ENCODE measurements around the gene SEMG1.

DNA sequence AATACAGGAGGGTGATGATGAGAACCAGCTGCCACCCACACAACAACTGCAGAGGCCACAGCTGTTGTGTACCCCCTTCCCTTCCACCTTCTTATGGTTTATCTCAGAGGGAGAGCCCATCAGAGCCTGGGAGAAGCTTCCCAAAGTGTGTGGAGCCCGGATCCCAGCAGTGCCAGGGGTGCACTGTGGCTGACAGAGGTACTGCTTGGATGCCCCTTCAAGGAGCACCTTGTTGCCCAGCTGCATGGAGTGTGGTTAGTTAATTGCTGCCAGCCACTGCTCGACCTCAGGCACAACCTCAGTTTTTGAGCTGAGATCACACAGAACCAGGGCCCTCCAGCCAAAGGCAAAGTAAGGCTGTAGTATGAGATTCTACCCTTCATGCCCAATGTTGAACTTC is 19.1 kb upstream of the SEMG1 start:
- TF ChIP-seq, protein P1, sequence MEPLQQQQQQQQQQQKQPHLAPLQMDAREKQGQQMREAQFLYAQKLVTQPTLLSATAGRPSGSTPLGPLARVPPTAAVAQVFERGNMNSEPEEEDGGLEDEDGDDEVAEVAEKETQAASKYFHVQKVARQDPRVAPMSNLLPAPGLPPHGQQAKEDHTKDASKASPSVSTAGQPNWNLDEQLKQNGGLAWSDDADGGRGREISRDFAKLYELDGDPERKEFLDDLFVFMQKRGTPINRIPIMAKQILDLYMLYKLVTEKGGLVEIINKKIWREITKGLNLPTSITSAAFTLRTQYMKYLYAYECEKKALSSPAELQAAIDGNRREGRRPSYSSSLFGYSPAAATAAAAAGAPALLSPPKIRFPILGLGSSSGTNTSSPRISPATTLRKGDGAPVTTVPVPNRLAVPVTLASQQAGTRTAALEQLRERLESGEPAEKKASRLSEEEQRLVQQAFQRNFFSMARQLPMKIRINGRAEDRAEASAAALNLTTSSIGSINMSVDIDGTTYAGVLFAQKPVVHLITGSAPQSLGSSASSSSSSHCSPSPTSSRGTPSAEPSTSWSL (CRISPR knock-in tag; IDR thresholded peaks at IDR 0.05; ENCODE audit: borderline replicate concordance) = no peak
- no peak for TF ChIP-seq TAL1 (IDR thresholded peaks at IDR 0.05)
- no peak for TF ChIP-seq CBX8 (IDR thresholded peaks at IDR 0.05; ENCODE audit: borderline replicate concordance, extremely low read depth, low read depth, low read length, poor library complexity, severe bottlenecking)
- TF ChIP-seq, protein P2, sequence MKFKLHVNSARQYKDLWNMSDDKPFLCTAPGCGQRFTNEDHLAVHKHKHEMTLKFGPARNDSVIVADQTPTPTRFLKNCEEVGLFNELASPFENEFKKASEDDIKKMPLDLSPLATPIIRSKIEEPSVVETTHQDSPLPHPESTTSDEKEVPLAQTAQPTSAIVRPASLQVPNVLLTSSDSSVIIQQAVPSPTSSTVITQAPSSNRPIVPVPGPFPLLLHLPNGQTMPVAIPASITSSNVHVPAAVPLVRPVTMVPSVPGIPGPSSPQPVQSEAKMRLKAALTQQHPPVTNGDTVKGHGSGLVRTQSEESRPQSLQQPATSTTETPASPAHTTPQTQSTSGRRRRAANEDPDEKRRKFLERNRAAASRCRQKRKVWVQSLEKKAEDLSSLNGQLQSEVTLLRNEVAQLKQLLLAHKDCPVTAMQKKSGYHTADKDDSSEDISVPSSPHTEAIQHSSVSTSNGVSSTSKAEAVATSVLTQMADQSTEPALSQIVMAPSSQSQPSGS (CRISPR knock-in tag; IDR thresholded peaks at IDR 0.05) = no peak
- no peak for TF ChIP-seq PRPF4 (IDR thresholded peaks at IDR 0.05; ENCODE audit: insufficient read depth, low read depth, low read length, poor library complexity, severe bottlenecking)
- no peak for TF ChIP-seq BRF1 (IDR thresholded peaks at IDR 0.05; ENCODE audit: borderline replicate concordance, extremely low read depth, insufficient read length)
- TF ChIP-seq RFX5 (IDR thresholded peaks at IDR 0.05; ENCODE audit: low read depth, low read length) = no peak
- TF ChIP-seq POLR2A (conservative IDR thresholded peaks at IDR 0.05) = no peak
- TF ChIP-seq RBM14 (IDR thresholded peaks at IDR 0.05; ENCODE audit: borderline replicate concordance, insufficient read depth, low read depth, low read length) = no peak
- TF ChIP-seq, protein P3, sequence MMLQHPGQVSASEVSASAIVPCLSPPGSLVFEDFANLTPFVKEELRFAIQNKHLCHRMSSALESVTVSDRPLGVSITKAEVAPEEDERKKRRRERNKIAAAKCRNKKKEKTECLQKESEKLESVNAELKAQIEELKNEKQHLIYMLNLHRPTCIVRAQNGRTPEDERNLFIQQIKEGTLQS (IDR thresholded peaks at IDR 0.05) = no peak
- TF ChIP-seq, protein P3 (CRISPR knock-in tag; conservative IDR thresholded peaks at IDR 0.05) = no peak
- TF ChIP-seq ZNF830 (CRISPR knock-in tag; IDR thresholded peaks at IDR 0.05) = no peak
- TF ChIP-seq NCOA1 (IDR thresholded peaks at IDR 0.05; ENCODE audit: low read depth) = no peak
- TF ChIP-seq, protein P4, sequence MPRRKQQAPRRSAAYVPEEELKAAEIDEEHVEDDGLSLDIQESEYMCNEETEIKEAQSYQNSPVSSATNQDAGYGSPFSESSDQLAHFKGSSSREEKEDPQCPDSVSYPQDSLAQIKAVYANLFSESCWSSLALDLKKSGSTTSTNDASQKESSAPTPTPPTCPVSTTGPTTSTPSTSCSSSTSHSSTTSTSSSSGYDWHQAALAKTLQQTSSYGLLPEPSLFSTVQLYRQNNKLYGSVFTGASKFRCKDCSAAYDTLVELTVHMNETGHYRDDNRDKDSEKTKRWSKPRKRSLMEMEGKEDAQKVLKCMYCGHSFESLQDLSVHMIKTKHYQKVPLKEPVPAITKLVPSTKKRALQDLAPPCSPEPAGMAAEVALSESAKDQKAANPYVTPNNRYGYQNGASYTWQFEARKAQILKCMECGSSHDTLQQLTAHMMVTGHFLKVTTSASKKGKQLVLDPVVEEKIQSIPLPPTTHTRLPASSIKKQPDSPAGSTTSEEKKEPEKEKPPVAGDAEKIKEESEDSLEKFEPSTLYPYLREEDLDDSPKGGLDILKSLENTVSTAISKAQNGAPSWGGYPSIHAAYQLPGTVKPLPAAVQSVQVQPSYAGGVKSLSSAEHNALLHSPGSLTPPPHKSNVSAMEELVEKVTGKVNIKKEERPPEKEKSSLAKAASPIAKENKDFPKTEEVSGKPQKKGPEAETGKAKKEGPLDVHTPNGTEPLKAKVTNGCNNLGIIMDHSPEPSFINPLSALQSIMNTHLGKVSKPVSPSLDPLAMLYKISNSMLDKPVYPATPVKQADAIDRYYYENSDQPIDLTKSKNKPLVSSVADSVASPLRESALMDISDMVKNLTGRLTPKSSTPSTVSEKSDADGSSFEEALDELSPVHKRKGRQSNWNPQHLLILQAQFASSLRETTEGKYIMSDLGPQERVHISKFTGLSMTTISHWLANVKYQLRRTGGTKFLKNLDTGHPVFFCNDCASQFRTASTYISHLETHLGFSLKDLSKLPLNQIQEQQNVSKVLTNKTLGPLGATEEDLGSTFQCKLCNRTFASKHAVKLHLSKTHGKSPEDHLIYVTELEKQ (CRISPR knock-in tag; IDR thresholded peaks at IDR 0.05) = no peak
- TF ChIP-seq, protein P5, sequence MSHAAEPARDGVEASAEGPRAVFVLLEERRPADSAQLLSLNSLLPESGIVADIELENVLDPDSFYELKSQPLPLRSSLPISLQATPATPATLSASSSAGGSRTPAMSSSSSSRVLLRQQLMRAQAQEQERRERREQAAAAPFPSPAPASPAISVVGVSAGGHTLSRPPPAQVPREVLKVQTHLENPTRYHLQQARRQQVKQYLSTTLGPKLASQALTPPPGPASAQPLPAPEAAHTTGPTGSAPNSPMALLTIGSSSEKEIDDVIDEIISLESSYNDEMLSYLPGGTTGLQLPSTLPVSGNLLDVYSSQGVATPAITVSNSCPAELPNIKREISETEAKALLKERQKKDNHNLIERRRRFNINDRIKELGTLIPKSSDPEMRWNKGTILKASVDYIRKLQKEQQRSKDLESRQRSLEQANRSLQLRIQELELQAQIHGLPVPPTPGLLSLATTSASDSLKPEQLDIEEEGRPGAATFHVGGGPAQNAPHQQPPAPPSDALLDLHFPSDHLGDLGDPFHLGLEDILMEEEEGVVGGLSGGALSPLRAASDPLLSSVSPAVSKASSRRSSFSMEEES (CRISPR knock-in tag; IDR thresholded peaks at IDR 0.05) = no peak

Data from K562 (cell line).